Adrenal gland (tissue), 12 donors: ENCODE measurements around the gene SIRPD. TPM values are rescaled to one million over a fixed set of nuclear protein-coding genes. Genes with fewer than 3 reads are reported as not detected.

Source experiments
- DNase-seq, 7 donors: peaks; one replicate each; pipeline ENCODE4 v3.0.0-alpha.2; 2019 to 2020
- H3K27ac ChIP-seq, 5 donors: fragments of 200-600 bp; sonication (generic) in 4 of 5; 1 replicate in 3 of 5; 2 replicates in 2 of 5; pipeline versions ENCODE4 v1.5.1 to v1.8.0; 2016 to 2020; ENCODE audit warnings: mild to moderate bottlenecking in 1 of 5
- H3K27me3 ChIP-seq: fragments of 200-600 bp; 2 replicates; pipeline ENCODE4 v1.8.0; 2021
- H3K36me3 ChIP-seq, 2 donors: fragments of 200-600 bp; replicated peaks in 1 of 2; 1 replicate in 1 of 2; 2 replicates in 1 of 2; pipeline versions ENCODE4 v1.5.1 to v1.8.0; 2018 to 2022
- H3K4me1 ChIP-seq, 2 donors: fragments of 200-600 bp; replicated peaks in 1 of 2; 1 replicate in 1 of 2; 2 replicates in 1 of 2; pipeline versions ENCODE4 v1.5.1 to v1.8.0; 2018 to 2021
- H3K4me3 ChIP-seq, 4 donors: fragments of 200-600 bp; sonication (generic) in 3 of 4; one replicate each; pipeline ENCODE4 v1.5.1; 2016 to 2018
- H3K9me3 ChIP-seq, 3 donors: fragments of 200-600 bp; sonication (generic) in 1 of 3; replicated peaks in 1 of 3; 1 replicate in 2 of 3; 2 replicates in 1 of 3; pipeline versions ENCODE4 v1.5.1 to v1.8.0; 2016 to 2021
- POLR2A ChIP-seq, 2 donors: fragments of 450-650 bp; IDR thresholded peaks; one replicate each; pipeline ENCODE4 v1.6.1; 2017; ENCODE audit warnings: antibody characterized with exemption in 2 of 2, mild to moderate bottlenecking in 2 of 2, moderate library complexity in 1 of 2
- WGBS, 4 donors: extraction: QIAGEN DNeasy Blood & Tissue Kit in 2 of 4; methylation state at CpG; one replicate each; pipeline versions ENCODE4 v1.1.5 to v1.1.7; 2013 to 2017; 5-methylcytosine and 5-hydroxymethylcytosine counted together
- intact Hi-C, 2 donors: fragments of 100-400 bp; cut with DNase I; formaldehyde crosslinking; loops; one replicate each; pipeline versions ENCODE4 v1.14.1 to v1.15.0; 2022 to 2023
- polyA plus RNA-seq, 3 donors: library from polyadenylated mRNA; stranded (reverse); fragments of 200-250 nt in 2 of 3; fragments of 350-450 nt in 1 of 3; fragmentation: Illumina TruSeq in 1 of 3; extraction: RNeasy Lipid Tissue Mini Kit (QIAGEN cat#74804) in 1 of 3; gene quantifications; one replicate each; pipeline ENCODE4 v1.2.3, GENCODE V29; 2013 to 2014
- total RNA-seq, 9 donors: library from RNA; depleted of rRNA in 4 of 9; stranded (reverse); fragments of >200 nt in 4 of 9; fragments of 120-200 nt in 1 of 9; fragmentation: NEBNext Ultra II Directional in 1 of 9; extraction: Animal tissue kit (Norgen Biotek cat#: 25700) in 1 of 9; gene quantifications; one replicate each; pipeline versions ENCODE4 v1.1.0 to v1.2.4, GENCODE V29; 2013 to 2023
- TF ChIP-seq, protein P1 (sequence below), 6 experiments: fragments of 450-650 bp in 4 of 6; fragments of 200-600 bp in 2 of 6; sonication (generic) in 1 of 6; IDR thresholded peaks; 1 replicate in 5 of 6; 2 replicates in 1 of 6; pipeline versions ENCODE4 v1.5.1 to v1.8.0; 2016 to 2021; ENCODE audit warnings: antibody characterized with exemption in 6 of 6, mild to moderate bottlenecking in 2 of 6, moderate library complexity in 1 of 6
- donor health status: healthy with polysubstance abuse.
- donor health status: Bipolar disorder and iron deficiency.
- donor health status: DM: yes; HTN: yes; CAD: no.
- donor health status: DM: no; HTN: no; CAD: no.
- donor health status: DM: no; HTN: no; CAD: no.
- donor health status: DM: yes; HTN: yes; CAD: no.

SIRPD gene
- total and polyA plus RNA-seq, 12 donors, result 0.43 to 3.3 (median 1.5) TPM; not detected in 9

DNA sequence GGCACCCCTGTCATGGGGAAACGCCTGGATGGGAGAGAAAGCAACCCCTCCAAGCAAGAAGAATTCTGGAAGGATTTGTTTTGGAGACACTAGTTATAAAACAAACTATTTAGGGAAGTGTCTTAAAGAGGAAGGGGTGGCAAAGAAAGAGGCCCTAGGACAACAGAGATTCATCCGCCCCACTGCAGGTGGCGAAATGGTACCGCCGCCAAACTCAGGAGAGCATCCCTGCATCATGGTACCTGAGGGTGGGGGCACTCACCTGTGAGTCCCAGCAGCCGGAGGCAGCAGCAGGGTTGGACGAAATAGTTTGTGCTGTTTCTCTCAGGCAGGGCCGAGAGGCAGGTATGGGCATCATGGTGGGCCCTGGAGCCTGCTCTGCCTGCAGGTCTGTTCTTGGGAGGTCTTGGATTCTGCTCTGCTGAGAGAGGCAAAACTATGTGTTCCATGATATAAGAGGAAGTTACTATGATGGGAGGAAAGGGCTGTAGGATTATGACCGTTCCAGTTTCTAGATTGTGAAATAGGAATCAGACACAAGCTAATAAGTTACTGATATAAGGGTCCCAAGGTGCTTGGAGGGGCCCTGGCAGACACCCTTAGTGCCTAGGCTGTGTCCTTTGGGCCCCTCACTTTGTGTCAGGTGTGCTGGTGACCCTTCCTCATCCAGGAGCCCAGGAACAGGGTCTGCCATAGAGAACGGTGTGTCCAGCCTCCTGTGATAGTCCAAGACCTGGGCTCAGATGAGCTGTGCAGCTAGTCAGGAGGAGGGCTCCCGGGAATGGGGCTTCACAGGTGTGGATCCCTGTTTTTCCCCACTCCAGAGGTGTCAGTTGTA is 20.4 kb downstream of the SIRPD start:
- peak overlapping the region; percentile 25 to 90 (median 38) for H3K27ac ChIP-seq
- no peaks in the 10 kb centered on the region for H3K4me1 ChIP-seq
- no peak for DNase-seq
- H3K27me3 ChIP-seq, result no peaks in the 10 kb centered on the region
- H3K9me3 ChIP-seq, result no peaks in the 10 kb centered on the region
- no peak for TF ChIP-seq POLR2A (IDR thresholded peaks at IDR 0.05)
- TF ChIP-seq, protein P1, sequence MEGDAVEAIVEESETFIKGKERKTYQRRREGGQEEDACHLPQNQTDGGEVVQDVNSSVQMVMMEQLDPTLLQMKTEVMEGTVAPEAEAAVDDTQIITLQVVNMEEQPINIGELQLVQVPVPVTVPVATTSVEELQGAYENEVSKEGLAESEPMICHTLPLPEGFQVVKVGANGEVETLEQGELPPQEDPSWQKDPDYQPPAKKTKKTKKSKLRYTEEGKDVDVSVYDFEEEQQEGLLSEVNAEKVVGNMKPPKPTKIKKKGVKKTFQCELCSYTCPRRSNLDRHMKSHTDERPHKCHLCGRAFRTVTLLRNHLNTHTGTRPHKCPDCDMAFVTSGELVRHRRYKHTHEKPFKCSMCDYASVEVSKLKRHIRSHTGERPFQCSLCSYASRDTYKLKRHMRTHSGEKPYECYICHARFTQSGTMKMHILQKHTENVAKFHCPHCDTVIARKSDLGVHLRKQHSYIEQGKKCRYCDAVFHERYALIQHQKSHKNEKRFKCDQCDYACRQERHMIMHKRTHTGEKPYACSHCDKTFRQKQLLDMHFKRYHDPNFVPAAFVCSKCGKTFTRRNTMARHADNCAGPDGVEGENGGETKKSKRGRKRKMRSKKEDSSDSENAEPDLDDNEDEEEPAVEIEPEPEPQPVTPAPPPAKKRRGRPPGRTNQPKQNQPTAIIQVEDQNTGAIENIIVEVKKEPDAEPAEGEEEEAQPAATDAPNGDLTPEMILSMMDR (IDR thresholded peaks at IDR 0.05), result no peak
- H3K36me3 ChIP-seq, result no peaks in the 10 kb centered on the region
- intact Hi-C loops, result no loop called here
- no peak overlapping the region for H3K4me3 ChIP-seq
- 62 to 71% (median 65%) methylated on average over 7 to 11 of the region's 11 CpGs for WGBS, 4 donors

DNA sequence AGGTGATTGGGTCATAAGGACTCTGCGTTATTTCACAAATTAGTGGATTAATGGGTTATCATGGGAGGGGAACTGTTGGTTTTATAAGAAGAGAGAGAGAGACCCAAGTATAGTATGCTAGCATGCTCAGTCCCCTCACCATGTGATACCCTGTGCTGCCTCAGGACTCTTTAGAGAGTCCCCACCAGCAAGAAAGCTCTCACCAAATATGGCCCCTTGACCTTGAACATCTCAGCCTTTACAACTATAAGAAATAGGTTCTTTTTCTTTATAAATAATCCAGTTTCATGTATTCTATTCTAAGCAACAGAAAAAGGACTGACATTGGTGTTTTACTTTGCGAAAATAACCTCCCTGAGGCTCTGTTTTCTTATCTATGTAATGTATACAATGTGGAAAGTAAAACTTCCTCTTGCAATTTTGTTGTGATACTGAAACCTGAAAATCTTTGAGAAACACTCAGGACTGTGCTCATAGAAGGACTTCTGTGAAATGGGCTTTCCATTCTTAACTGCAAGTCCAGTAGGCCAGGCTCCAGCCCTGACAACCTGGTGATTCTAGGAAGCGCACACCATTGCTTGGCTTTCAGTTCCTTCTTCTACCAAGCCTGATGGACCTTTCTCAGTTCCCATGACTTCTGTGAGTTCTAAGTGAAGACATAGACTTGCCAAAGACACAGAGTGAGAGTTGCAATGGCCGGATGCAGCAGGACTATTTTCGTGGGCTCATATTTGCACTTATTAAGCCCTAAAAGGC is 21.9 kb downstream of the SIRPD start:
- TF ChIP-seq POLR2A (IDR thresholded peaks at IDR 0.05), result no peak
- TF ChIP-seq, protein P1 (IDR thresholded peaks at IDR 0.05), result no peak
- intact Hi-C loops, result no loop called here
- no peaks in the 10 kb centered on the region for H3K36me3 ChIP-seq
- H3K27ac ChIP-seq, result peak overlapping the region in 1 of 5 donors; percentile 69
- H3K4me3 ChIP-seq, result no peak overlapping the region
- H3K27me3 ChIP-seq, result no peaks in the 10 kb centered on the region
- 66 to 83% (median 74%) methylated on average over 5 of the region's 5 CpGs for WGBS, 4 donors
- H3K4me1 ChIP-seq, result no peaks in the 10 kb centered on the region
- DNase-seq, result peak in 2 of 7 donors; percentile 19 to 45
- no peaks in the 10 kb centered on the region for H3K9me3 ChIP-seq

DNA sequence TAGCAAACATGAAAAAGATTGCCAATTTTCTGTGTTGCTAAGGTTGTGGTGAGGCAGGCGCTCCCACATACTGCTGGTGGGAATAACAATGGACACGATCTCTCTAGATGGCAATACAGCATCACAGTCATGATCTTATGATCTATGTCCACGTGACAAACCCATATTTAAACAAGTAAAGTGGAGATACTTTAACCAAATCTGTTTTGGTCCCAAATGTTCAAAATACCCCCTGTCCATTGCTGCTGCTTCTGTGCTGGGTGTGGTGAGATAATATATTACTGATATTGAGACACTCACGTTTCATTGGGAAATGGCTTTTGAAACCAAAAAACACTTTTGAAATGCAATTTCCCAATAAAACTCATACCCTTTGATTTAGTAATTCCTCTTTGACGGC is 23.0 kb downstream of the SIRPD start:
- intact Hi-C loops, result no loop called here
- Histone ChIP-seq H3K36me3 (no peaks in the 10 kb centered on the region), H3K4me1 (no peaks in the 10 kb centered on the region), H3K4me3 (no peak overlapping the region), H3K27me3 (no peaks in the 10 kb centered on the region), H3K9me3 (no peaks in the 10 kb centered on the region), H3K27ac (no peak overlapping the region)
- 52 to 67% (median 59%) methylated on average over 5 of the region's 5 CpGs for WGBS, 4 donors
- DNase-seq, result no peak
- no peak for TF ChIP-seq POLR2A (IDR thresholded peaks at IDR 0.05)
- TF ChIP-seq, protein P1 (IDR thresholded peaks at IDR 0.05), result no peak

DNA sequence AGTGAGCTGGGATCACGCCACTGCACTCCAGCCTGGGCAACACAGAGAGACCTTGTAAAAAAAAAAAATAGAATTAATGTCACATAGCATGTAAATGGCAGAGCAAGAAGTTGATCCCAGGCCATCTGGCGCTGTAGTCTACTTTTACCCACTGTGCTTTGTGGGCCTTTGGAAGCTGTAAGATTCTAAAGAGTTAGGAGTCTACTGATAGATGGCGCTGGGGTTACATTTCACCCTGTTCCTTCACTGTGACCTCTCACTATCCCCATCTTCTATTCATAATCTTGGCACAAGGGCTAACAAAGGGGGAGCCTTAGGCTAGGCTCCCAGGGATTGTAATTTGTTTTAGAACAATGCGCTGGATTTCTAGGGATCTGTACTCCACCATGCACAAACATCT is 24.4 kb downstream of the SIRPD start:
- no peak for DNase-seq
- H3K4me1 ChIP-seq, result no peaks in the 10 kb centered on the region
- WGBS, 4 donors, result 71 to 83% (median 77%) methylated on average over 4 of the region's 4 CpGs
- H3K9me3 ChIP-seq, result no peaks in the 10 kb centered on the region
- no peaks in the 10 kb centered on the region for H3K36me3 ChIP-seq
- TF ChIP-seq POLR2A (IDR thresholded peaks at IDR 0.05), result no peak
- TF ChIP-seq, protein P1 (IDR thresholded peaks at IDR 0.05), result no peak
- no peak overlapping the region for H3K4me3 ChIP-seq
- intact Hi-C loops, result no loop called here
- no peaks in the 10 kb centered on the region for H3K27me3 ChIP-seq
- H3K27ac ChIP-seq, result no peak overlapping the region
